ENCODE data around the gene UNC50. TPM values are rescaled to one million over a fixed set of nuclear protein-coding genes. Genes with fewer than 3 reads are reported as not detected.

UNC50 gene
- total and polyA plus RNA-seq, 12 donors = 43.5 to 75.1 (median 55.1) TPM

DNA sequence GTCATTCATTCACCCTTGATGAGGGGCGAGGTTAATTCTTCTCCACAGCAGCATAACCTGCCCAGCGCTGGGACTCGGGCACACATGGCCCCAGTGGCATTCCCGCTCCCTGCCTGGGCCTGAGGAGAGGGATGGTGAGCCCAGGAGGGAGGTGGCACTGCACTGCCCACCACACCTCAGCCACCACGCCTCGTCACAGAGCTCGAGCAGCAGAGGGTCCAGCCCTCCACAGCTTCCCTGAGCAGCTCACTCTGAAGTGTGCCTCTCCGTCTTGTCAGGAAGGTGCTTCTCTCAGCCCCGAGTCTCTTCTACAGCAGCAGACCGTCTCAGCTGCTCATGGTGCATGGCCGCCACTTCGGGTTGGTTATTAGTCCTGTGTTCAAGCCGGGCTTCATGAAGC lies 35.0 kb upstream of the UNC50 start:
- intact Hi-C loops (cut with DNase I) = no loop called here
- Histone ChIP-seq H3K9me3 (replicated peaks in 1 of 3) (no peaks in the 10 kb centered on the region), H3K36me3 (replicated peaks in 1 of 2) (peaks cover 0 to 76% of the 10 kb centered on the region in 2 donors), H3K4me1 (replicated peaks in 1 of 2) (no peaks in the 10 kb centered on the region), H3K4me3 (no peak overlapping the region), H3K27ac (no peak overlapping the region), H3K27me3 (no peaks in the 10 kb centered on the region)
- WGBS, 4 donors = 95 to 99% (median 96%) methylated on average over 10 to 13 of the region's 13 CpGs
- TF ChIP-seq POLR2A (IDR thresholded peaks at IDR 0.05) = no peak
- TF ChIP-seq, protein P1, sequence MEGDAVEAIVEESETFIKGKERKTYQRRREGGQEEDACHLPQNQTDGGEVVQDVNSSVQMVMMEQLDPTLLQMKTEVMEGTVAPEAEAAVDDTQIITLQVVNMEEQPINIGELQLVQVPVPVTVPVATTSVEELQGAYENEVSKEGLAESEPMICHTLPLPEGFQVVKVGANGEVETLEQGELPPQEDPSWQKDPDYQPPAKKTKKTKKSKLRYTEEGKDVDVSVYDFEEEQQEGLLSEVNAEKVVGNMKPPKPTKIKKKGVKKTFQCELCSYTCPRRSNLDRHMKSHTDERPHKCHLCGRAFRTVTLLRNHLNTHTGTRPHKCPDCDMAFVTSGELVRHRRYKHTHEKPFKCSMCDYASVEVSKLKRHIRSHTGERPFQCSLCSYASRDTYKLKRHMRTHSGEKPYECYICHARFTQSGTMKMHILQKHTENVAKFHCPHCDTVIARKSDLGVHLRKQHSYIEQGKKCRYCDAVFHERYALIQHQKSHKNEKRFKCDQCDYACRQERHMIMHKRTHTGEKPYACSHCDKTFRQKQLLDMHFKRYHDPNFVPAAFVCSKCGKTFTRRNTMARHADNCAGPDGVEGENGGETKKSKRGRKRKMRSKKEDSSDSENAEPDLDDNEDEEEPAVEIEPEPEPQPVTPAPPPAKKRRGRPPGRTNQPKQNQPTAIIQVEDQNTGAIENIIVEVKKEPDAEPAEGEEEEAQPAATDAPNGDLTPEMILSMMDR (IDR thresholded peaks at IDR 0.05) = no peak
- DNase-seq = peak in 1 of 7 donors; percentile 28

DNA sequence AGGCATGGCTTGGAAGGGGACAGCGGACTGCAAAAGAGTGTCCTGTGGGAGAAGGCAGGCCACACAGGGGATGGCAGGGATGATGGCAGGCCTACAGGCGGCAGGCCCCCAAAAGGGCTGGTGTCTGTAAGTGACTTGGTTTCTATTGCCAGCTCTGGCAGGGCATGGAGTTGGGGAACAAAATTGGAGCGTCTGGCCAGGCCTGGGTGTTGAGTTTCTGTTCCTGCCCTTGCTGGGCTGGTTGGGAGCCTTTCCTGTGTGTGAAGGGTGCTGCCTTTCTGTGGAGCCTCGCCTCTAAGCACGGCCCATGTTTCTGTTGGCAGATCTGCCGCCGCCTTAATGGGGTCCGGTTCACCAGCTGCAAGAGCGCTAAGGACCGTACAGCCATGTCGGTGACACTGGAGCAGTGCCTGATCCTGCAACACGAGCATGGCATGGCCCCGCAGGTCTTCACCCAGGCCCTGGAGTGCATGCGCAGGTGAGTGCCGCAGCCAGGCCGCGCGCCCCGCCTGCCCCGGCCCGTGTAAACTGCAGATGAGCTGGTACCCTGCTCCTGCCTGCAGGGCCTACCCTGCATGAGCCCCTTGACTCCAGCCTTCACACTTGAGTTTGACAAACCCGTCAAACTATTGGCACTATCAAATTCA lies 31.6 kb upstream of the UNC50 start:
- 92 to 94% (median 93%) methylated on average over 5 to 22 of the region's 22 CpGs for WGBS, 4 donors
- H3K27ac ChIP-seq = no peak overlapping the region
- intact Hi-C loops (cut with DNase I) = no loop called here
- peak in 2 of 7 donors; percentile 11 to 42 for DNase-seq
- H3K27me3 ChIP-seq = no peaks in the 10 kb centered on the region
- H3K36me3 ChIP-seq (replicated peaks in 1 of 2) = peaks cover 0 to 54% of the 10 kb centered on the region in 2 donors
- H3K4me3 ChIP-seq = no peak overlapping the region
- TF ChIP-seq, protein P1 (IDR thresholded peaks at IDR 0.05) = no peak
- H3K9me3 ChIP-seq (replicated peaks in 1 of 3) = no peaks in the 10 kb centered on the region
- H3K4me1 ChIP-seq (replicated peaks in 1 of 2) = no peaks in the 10 kb centered on the region

DNA sequence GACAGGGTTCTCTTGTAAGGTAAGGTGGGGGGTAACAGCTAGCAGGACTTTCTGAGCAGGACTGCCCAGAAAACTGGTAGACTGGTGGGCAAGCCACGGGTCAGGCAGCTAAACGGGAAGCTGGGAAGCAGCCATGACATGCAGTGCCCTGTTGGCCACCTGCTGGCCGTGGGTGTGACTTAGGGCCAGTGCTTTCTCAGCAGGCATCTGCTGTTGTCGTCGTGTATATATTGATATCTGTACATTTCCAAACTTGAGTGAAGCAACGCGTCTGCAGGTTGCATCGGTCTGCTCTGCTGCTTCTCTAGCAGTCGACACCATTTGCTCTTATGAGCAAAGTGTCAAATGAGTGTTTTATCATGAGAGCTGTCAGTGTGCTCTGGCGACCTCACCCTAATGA lies 31.1 kb upstream of the UNC50 start:
- intact Hi-C loops (cut with DNase I) = no loop called here
- H3K36me3 ChIP-seq (replicated peaks in 1 of 2) = peaks cover 0 to 52% of the 10 kb centered on the region in 2 donors
- no peak overlapping the region for H3K4me3 ChIP-seq
- no peaks in the 10 kb centered on the region for H3K9me3 ChIP-seq (replicated peaks in 1 of 3)
- H3K27ac ChIP-seq = no peak overlapping the region
- WGBS, 4 donors = 77 to 90% (median 83%) methylated on average over 6 to 10 of the region's 10 CpGs
- peak in 2 of 7 donors; percentile 19 to 42 for DNase-seq
- H3K27me3 ChIP-seq = no peaks in the 10 kb centered on the region
- no peaks in the 10 kb centered on the region for H3K4me1 ChIP-seq (replicated peaks in 1 of 2)
- TF ChIP-seq POLR2A (IDR thresholded peaks at IDR 0.05) = no peak
- TF ChIP-seq, protein P1 (IDR thresholded peaks at IDR 0.05) = peak in 3 of 6 experiments; percentile 11 to 16 (median 15)

DNA sequence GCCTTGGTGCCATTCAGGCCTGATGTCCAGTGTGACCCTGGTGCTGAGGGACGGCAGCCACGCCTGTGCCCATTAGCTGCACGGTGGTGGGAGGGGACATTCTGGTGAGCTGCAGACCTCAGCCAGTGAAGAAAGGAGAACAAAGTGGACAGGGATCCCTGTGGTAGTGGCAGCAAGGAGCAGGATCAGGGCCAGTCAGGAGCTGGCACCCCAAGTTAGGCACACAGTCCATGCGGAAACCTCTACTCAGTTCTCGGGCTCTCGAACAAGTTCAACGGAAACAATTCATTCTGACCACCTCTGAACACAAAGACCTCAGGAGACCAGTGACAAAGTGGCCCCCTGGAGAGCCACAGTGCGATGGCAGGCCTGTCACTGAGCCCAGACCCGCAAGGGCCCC lies 30.2 kb upstream of the UNC50 start:
- H3K4me1 ChIP-seq (replicated peaks in 1 of 2) = no peaks in the 10 kb centered on the region
- peaks cover 0 to 51% of the 10 kb centered on the region in 2 donors for H3K36me3 ChIP-seq (replicated peaks in 1 of 2)
- 92 to 100% (median 94%) methylated on average over 1 to 9 of the region's 9 CpGs for WGBS, 4 donors

More for the DNA sequence above, 30.2 kb upstream of the UNC50 start:
- H3K9me3 ChIP-seq (replicated peaks in 1 of 3) = no peaks in the 10 kb centered on the region
- intact Hi-C loops (cut with DNase I) = no loop called here
- H3K4me3 ChIP-seq = no peak overlapping the region
- no peak for TF ChIP-seq POLR2A (IDR thresholded peaks at IDR 0.05)
- TF ChIP-seq, protein P1 (IDR thresholded peaks at IDR 0.05) = no peak
- DNase-seq = peak in 2 of 7 donors; percentile 15 to 33
- no peaks in the 10 kb centered on the region for H3K27me3 ChIP-seq
- H3K27ac ChIP-seq = no peak overlapping the region
